ENCODE measurements around the gene PREX1. TPM values are rescaled to one million over a fixed set of nuclear protein-coding genes. Genes with fewer than 3 reads are reported as not detected.

Gene PREX1
- polyA plus RNA-seq, 1 experiment = 1.3 TPM

DNA sequence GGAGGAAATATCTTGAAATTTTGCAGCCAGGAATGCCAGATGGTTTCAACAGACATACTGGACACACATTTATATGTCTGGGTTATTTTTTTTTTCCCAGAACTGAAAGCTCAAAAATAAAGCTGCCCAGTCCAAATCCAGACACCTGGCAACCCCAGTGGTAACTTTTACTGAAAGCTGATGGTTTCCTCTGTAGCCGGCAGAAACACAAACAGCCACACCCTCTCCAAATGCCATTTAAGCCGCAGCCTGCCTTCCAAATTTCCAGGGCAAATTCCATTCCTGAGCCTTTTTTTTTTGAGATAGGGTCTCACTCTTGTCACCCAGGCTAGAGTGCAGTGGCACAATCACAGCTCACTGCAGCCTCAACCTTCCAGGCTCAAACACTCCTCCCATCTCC lies 6.5 kb upstream of the PREX1 start:
- ChIA-PET CTCF (no interaction called here), POLR2A (no interaction called here)
- no peak for DNase-seq (ENCODE audit: low read depth)
- Histone ChIP-seq H3K4me3 (ENCODE audit: low read depth, low read length) (no peak overlapping the region), H3K36me3 (ENCODE audit: control insufficient read depth, insufficient read depth, low read length) (no peaks in the 10 kb centered on the region), H3K27me3 (ENCODE audit: control insufficient read depth, insufficient read depth, low read length) (peaks cover 3% of the 10 kb centered on the region; the same call in 1 of the 2 replicates)
- no peak for TF ChIP-seq CTCF (IDR thresholded peaks at IDR 0.05; ENCODE audit: insufficient read depth, low read depth, low read length)

DNA sequence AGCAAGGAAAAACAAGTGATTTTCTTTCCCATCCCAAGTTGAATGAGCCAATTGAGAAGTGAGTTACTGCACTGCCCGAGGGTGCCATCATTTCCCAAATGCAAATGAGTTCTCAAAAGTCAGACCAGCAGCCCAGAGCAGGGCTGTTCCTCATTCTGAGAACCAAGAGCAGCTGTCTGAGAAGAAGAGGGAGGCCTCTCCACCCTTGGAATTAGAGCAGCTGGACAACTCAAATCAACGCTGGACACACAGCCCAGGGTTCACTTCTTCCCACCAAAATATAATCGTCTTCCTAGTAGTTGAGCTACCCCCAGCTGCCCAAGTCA lies 4.6 kb upstream of the PREX1 start:
- POLR2A ChIA-PET = no interaction called here
- Histone ChIP-seq H3K27me3 (ENCODE audit: control insufficient read depth, insufficient read depth, low read length) (peaks cover 3% of the 10 kb centered on the region; the same call in 1 of the 2 replicates), H3K4me3 (ENCODE audit: low read depth, low read length) (no peak overlapping the region), H3K36me3 (ENCODE audit: control insufficient read depth, insufficient read depth, low read length) (no peaks in the 10 kb centered on the region)
- DNase-seq (ENCODE audit: low read depth) = no peak
- TF ChIP-seq CTCF (IDR thresholded peaks at IDR 0.05; ENCODE audit: insufficient read depth, low read depth, low read length) = no peak
- CTCF ChIA-PET = interaction anchor here (1.0 to 2.3 kb wide), 6 partner anchors 9 to 174 kb away, joined by 3 to 8 read pairs (median 4); no protein-coding TSS in a partner anchor

DNA sequence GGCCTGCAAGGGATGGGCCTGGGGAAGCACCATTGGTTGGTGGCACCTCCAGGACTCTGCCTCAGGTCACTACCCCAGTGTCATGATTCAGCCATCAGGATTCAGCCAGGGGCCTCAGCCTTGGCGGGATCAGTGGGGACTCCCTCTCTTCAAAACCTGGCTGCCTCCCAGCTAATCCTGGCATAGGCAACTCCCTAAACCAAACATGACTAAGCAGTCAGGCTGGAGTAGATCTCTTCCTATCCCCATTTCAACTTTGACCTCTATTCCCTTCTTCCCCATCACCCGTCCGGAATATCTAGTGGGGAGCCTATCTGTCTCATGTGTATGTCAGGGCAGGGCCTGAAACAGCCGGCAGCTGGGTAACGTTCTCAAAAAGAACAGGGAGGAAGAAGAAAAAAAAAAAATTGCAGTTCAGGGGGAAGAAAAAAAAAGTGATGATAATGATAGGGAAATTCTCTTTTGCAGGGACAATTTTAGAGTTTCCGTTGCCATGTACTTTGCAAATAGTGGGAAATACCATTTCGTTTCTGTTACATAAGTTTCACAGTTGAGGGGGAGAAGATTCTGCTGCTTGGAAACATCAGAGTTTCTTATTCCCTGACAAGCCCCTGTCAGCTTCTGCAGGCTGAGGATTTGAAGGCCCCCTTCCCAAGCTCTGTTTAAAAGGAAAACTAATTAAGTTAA lies 4.1 kb upstream of the PREX1 start:
- H3K27me3 ChIP-seq (ENCODE audit: control insufficient read depth, insufficient read depth, low read length) = peaks cover 3% of the 10 kb centered on the region; the same call in 1 of the 2 replicates
- ChIA-PET POLR2A (no interaction called here), CTCF (interaction anchor here (1.0 to 2.3 kb wide), 6 partner anchors 9 to 174 kb away, joined by 3 to 8 read pairs (median 4); no protein-coding TSS in a partner anchor)
- TF ChIP-seq CTCF (IDR thresholded peaks at IDR 0.05; ENCODE audit: insufficient read depth, low read depth, low read length) = no peak
- no peak for DNase-seq (ENCODE audit: low read depth)
- H3K4me3 ChIP-seq (ENCODE audit: low read depth, low read length) = no peak overlapping the region
- no peaks in the 10 kb centered on the region for H3K36me3 ChIP-seq (ENCODE audit: control insufficient read depth, insufficient read depth, low read length)

GRCh38 chr20:48830826-48831318 lies 3.1 kb upstream of the PREX1 start:
- DNase-seq (ENCODE audit: low read depth) = no peak
- H3K4me3 ChIP-seq (ENCODE audit: low read depth, low read length) = no peak overlapping the region
- POLR2A ChIA-PET = no interaction called here
- no peaks in the 10 kb centered on the region for H3K36me3 ChIP-seq (ENCODE audit: control insufficient read depth, insufficient read depth, low read length)
- peaks cover 2% of the 10 kb centered on the region; the same call in 1 of the 2 replicates for H3K27me3 ChIP-seq (ENCODE audit: control insufficient read depth, insufficient read depth, low read length)
- CTCF ChIA-PET = interaction anchor here (2.3 kb wide), 1 partner anchor 11 kb away, joined by 4 read pairs; no protein-coding TSS in a partner anchor
- no peak for TF ChIP-seq CTCF (IDR thresholded peaks at IDR 0.05; ENCODE audit: insufficient read depth, low read depth, low read length)

DNA sequence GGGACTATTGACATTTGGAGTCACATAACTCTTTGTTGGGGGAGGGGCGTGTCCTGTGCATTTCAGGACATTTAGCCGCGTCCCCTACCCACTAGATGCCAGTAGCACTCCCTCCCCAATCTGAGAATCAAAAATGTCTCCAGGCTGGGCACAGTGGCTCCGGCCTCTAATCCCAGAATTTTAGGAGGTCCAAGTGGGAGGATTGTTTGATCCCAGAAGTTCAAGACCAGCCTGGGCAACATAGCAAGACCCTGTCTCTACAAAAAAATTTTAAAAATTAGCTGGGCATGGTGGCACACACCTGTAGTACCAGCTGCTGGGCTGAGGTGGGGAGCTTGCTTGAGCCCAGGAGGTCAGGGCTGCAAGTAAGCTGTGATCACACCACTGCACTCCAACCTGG lies 2.1 kb upstream of the PREX1 start:
- H3K27me3 ChIP-seq (ENCODE audit: control insufficient read depth, insufficient read depth, low read length) = no peaks in the 10 kb centered on the region
- CTCF ChIA-PET = no interaction called here
- POLR2A ChIA-PET = no interaction called here
- TF ChIP-seq CTCF (IDR thresholded peaks at IDR 0.05; ENCODE audit: insufficient read depth, low read depth, low read length) = no peak
- H3K4me3 ChIP-seq (ENCODE audit: low read depth, low read length) = no peak overlapping the region
- no peak for DNase-seq (ENCODE audit: low read depth)
- no peaks in the 10 kb centered on the region for H3K36me3 ChIP-seq (ENCODE audit: control insufficient read depth, insufficient read depth, low read length)

Measured in BJ (cell line).